ENCODE results near the gene RIBC1.

DNA sequence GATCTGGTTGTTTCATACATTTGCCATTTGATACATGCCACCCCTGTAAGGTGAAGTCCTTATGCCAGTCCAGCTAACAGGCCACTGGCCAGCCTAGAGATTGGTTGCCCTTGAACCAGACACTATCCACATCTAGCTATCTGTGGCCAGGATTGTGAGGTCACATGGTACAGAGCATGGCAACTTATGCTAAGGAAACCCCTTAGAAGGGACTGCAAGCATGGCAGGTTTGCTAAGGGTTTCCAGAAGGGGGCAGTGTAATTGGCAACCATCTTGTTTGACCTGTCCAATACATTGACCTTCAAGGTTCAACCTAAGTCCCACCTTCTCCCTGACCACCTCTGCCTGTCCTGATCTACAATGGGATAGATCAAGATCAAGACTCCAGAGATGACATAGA lies 47.8 kb upstream of the RIBC1 start:
- TF ChIP-seq, protein P1, sequence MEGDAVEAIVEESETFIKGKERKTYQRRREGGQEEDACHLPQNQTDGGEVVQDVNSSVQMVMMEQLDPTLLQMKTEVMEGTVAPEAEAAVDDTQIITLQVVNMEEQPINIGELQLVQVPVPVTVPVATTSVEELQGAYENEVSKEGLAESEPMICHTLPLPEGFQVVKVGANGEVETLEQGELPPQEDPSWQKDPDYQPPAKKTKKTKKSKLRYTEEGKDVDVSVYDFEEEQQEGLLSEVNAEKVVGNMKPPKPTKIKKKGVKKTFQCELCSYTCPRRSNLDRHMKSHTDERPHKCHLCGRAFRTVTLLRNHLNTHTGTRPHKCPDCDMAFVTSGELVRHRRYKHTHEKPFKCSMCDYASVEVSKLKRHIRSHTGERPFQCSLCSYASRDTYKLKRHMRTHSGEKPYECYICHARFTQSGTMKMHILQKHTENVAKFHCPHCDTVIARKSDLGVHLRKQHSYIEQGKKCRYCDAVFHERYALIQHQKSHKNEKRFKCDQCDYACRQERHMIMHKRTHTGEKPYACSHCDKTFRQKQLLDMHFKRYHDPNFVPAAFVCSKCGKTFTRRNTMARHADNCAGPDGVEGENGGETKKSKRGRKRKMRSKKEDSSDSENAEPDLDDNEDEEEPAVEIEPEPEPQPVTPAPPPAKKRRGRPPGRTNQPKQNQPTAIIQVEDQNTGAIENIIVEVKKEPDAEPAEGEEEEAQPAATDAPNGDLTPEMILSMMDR (IDR thresholded peaks at IDR 0.05): no peak
- no peak for TF ChIP-seq POLR2A (IDR thresholded peaks at IDR 0.05)

Data from uterus (tissue), 2 donors.